ENCODE results near the gene SPRY4.
"Not testable (repeated sequence)": the region's sequence is repeated elsewhere in the genome, so short reads cannot be mapped to it uniquely, and the experiment has no call there.

SPRY4 gene

DNA sequence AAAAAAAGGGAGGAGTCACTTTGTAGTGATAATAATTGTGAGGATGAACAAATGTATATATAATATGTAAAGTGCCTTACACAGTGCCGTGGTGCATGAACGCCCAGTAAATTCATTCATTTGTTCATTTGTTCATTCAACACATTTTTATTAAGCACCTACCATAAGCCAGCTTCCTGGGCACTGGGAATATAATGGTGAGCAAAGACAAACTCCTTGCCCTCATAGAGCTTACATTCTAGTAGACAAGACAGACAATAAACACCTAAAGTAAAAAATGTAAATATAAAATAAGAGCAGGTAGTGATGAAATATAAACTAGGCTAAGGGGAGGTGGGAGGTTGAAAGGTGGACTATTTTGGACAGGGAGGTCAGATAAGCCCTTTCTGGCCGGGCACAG, 32.0 kb downstream of the SPRY4 start:
- DNase-seq (ENCODE audit: low read depth): no peak

DNA sequence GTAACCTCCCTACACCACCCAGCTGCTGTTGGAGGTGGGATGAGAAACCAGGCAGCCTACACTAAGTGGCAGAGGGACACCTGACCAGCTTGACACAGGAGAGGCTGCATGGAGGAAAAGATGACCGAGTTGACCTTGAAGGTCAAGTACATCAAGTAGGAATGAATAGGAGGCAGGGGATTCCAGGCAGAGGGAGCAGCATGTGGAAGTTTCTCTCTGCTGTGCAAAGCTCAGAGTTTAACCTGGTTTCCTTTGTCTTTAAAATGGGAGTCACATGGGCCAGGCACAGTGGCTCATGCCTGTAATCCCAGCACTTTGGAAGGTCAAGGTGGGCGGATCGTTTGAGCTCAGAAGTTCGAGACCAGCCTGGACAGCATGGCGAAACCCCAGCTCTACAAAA, 32.6 kb downstream of the SPRY4 start:
- no peak for DNase-seq (ENCODE audit: low read depth)

DNA sequence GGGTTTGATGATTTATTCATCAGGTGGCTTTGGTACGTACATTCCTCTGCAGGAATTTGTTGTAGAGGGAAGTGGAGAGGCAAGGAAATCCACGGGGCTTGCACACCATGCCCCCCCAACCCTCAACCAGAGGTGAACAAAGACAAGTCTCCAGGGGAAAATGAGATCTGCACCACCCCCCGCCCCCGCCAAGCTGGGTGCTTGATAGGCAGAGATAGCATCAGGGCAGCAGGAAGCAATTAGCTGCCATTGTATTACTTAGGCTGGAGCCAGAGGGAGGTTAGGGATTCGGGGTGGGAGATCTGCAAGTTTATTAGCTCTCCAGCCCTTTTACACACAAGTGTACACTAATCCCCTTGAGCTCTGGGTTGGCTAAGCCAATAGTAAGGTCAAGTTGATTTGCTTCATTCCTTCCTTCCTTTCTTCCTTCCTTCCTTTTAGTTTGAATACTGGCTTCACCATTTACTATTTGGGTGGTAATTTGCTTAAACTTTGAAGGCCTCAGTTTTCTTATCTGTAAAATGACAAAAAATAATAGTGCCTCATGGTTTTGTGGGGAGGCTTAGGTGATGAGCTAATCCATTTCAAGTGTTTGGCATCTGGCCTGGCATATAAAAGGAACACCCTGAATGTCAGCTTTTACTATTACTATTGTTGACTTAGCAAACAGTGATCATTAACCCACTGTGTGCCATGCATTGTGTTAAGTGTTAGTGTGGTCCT, 34.1 kb downstream of the SPRY4 start:
- DNase-seq (ENCODE audit: low read depth): no peak

DNA sequence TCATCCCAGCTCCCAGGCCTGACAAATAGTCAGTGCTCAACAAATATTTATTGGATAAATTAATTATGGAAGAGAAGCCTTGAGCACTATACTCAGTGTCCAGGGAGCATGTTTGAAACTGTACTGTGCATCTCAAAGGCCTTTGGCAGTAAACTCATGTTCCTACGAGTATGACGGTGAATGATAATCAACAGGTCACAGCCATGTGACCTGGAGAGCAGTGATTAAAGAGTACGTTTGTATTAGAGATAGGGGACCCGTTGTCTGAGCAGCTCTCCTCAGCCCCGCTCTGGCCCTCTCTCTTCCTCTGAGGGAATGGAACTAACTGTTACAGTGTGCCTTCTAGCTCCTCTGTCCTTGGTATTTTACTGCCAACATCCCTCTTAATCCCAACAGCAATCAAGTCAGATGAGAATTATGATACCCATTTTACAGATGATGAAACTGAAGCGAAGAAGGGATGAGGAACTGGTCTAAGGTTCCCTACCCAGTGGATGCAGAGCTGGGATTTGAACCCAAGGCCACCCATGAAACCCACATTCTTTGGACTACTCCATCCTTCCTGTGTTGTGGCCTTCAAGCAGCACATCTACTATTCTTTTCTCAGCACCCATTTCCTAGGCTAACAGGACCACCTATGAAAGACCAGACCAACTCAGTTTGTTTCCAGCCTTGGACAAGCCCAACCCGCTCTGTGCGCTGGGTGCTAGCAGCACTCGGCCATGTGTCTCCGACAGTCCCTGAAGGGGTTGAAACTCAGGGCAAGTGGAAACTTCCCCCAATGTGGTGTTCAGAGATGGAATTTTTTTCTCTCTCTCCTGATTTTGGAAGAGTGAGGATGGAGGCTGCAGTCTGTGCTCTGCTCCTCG, 34.9 kb downstream of the SPRY4 start:
- no peak for DNase-seq (ENCODE audit: low read depth)

DNA sequence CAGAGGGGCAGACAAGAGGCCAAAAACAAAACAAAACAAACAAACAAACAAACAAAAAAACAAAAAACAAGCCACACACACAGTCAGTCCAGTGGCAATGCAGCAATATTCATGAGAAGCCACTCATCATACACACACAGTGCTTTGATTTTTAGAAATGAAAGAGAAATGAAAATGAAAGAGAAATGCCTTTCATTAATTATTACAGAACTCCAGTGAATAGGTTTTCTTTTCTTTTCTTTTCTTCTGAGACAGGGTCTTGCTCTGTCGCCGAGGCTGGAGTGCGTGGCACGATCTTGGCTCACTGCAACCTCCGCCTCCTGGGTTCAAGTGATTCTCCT, 36.9 kb downstream of the SPRY4 start:
- DNase-seq (ENCODE audit: low read depth): no peak

DNA sequence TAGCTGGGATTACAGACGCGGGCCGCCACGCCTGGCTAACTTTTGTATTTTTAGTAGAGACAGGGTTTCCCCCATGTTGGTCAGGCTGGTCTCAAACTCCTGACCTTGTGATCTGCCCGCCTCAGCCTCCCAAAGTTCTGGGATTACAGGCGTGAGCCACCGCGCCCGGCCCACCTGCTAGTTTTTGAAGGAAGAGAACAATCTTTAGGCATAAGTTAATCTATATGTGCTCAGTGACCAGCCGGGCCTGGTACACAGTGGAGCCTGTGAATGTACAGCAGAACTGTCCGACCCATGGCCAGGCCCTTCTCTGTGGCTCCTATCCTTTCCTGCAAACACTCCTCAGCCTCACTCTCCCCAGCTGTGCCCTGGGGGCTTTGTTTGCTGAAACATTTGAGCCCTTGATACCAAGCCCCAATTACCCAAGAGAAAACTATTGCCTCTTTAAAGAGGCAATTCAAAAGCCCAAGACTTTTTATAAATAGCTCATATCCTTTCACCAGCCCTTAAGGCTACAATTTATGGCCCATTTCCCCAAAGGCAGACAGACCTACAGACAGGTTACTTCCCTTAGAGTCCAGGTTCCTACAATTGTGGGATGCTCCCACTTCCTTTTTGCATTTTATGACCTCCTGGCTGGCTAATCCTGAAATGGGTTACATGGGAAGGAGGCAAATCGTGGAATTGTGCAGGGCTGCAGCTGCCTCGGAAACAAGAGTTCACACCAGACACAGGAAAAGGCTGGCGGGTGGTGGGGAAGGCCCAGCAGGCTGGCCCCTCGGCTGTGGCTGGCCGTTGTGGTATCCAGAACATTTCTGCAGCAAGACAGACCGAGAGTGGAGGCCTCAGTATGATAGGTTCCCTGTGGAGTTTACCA, 37.5 kb downstream of the SPRY4 start:
- DNase-seq (ENCODE audit: low read depth): no peak

DNA sequence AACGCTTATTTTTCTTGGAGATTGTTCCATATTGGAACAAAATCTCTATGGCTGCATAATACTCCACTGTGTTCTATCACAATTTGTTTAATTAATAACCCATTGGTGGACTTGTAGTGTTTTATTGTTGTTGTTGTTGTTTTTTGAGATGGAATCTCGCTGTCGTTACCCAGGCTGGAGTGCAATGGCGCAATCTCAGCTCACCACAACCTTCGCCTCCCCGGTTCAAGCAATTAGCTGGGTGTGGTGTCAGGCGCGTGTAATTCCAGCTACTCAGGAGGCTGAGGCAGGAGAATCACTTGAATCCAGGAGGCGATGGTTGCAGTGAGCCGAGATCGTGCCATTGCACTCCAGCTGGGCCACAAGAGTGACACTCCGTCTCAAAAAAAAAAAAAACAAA, 38.7 kb downstream of the SPRY4 start:
- DNase-seq (ENCODE audit: low read depth): no peak

DNA sequence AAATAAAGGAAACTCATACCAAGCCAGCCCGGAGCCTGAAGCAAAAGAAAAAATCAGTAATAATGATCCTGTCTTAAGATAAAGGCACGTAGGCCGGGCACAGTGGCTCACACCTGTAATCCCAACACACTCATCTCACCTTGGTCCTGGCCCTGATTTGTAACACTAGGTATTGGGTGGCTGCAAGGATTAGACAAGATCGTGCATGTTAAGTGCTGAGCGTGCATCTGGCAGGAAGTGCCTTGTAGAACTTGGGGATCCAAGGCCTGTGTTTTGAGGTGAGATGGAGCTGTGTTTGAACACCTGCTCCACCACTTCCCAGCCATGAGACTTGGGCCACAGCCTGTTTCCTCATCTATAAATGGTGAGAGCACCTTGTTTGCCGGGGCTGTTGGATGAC, 41.5 kb downstream of the SPRY4 start:
- no peak for DNase-seq (ENCODE audit: low read depth)

DNA sequence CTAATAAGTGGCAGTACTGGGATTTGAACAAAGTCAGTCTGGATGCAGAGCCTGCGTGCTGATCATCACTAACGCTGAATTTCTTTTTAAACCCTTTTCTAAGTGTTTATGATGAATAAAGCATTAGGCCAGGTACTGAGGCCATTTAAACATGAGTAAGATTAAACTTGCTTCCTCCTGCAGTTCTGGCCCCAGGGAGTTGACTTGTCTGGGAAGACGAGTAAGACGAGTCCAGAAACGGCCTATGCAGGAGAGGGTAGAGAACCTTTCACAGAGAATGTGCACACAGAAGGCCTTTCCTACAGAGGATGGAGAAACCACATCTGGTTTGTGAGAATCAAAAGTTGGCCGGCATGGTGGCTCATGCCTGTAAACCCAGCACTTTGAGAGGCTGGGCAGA, 42.9 kb downstream of the SPRY4 start:
- no peak for DNase-seq (ENCODE audit: low read depth)

DNA sequence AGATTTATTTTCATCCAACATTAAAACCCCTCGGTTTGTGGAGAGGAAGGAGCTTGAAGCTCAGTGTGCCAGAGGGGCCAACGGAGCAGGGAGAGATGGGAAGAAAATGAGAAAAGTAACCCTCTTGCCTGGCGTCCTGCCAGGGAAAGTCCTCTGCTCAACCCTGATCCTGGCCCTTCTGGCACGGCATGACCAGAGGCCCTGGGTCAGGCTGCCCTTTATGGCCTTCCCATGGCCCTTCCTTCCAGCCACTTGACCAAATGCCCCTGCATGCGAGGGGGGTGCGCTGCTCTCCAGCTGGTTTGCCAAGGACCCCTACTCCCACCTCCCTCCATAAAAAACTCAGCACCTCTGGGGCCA, 43.8 kb downstream of the SPRY4 start:
- no peak for DNase-seq (ENCODE audit: low read depth)

DNA sequence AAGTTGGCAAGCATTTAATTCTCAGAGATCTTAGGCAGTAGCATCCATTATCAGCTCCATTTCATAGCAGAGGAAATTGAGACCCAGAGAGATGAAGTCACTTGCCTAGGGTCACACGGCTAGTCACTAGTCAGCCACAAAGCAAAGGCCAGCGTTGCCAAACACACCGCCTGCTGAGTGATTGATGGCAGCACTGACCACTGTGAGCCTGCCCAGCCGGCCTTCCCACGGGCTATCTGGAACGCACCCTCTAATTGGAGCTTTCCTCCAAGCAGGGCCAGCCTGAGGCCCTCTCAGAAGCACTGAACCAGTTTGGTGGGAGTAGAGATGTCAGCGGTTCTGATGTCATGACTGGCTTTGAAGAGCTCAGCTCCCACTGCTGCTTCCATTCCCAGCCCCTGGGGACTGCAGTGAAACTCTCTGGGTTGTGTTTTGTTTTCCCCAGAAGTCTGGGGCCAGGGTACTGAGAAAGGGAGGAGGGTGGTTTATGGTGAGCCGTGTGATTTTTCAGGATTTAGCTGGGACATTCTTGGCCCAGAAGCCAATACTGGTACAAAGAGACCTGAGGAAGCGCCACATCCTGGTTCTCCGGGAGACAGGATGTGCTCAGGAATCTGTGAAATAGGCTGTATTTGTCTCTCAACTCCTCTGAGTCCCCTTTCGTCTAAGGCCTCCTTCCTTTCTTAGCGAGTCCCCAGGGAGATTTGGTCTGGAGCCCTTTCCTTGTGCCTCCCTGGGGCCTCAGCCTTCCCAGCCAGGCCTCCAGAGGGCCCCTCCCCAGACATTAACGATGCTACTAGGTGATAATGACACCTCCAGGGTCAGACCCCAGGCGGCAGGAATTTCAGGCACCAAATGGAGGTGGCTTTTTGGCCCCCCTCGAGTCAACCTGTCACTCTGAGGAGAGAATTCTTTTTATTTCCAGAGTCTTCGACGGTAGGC, 44.5 kb downstream of the SPRY4 start:
- DNase-seq (ENCODE audit: low read depth): no peak

DNA sequence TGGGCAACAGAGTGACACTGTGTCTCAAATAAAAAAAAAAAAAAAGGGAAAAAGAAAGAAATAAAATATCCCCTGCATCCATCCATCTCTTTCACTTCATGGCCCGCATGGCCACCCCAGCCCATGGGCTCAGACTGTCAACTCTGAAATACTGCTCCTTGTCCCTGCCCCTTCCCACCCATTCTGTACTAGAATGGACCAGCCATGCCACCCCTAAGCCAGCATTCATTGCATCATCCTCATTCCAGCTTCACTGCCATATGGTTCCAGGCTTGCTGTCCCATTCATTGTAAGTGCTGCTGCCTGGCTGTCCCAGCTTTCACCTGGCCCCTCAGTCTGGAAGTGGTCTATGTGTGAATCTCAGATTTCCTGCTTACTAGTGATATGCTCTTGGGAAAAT, 46.2 kb downstream of the SPRY4 start:
- no peak for DNase-seq (ENCODE audit: low read depth)

DNA sequence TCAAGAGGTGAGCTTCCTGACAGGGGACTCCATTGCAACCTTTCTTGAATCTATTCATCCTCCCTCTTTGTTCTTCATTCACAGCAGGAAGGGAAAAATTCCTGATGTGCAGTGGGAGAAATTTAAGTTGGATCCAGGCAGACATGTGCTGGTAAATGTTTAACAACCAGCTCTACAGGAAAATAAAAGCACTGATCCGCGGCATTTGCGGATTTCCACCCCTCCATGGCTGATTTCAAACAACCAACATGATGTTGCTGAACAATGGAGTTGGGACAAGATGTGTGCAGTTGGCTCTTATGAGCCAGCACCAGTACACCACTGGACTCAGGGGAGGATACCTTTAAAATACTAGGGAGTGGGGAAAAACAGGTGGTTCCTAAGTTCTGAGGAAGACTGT, 47.0 kb downstream of the SPRY4 start:
- no peak for DNase-seq (ENCODE audit: low read depth)

DNA sequence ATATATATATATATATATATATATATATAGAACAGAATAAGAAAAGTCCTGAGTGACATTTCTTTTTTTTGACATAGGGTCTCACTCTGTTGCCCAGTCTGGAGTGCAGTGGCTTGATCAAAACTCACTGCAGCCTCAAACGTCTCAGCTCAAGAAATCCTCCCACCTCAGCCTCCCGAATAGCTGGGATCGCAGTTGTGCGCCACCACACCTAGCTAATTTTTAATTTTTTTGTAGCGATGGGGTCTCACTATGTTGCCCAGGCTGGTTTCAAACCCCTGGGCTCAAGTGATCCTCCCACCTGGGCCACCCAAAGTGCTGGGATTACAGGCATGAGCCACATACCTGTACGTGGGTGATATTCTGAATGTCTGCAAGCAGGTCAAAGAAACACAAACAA, 48.3 kb downstream of the SPRY4 start:
- no peak for DNase-seq (ENCODE audit: low read depth)

DNA sequence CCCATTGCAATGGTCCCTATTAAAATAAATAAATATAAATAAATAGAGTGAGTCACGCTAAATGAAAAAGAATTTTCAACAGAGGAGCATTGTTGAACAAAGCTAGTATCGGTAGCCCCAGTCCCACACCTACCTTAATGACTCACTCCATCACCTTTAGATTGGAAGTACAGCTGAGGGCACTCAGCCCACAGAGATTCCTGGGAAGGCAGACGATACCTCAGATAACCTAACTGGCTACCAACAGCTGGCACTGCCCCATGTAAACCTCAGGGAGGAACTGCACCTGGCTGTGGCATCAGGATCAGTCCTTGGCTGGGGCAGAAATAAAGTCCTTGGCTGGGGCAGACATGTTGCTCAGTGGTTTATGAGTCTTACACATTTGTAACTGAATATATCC, 49.3 kb downstream of the SPRY4 start:
- no peak for DNase-seq (ENCODE audit: low read depth)

DNA sequence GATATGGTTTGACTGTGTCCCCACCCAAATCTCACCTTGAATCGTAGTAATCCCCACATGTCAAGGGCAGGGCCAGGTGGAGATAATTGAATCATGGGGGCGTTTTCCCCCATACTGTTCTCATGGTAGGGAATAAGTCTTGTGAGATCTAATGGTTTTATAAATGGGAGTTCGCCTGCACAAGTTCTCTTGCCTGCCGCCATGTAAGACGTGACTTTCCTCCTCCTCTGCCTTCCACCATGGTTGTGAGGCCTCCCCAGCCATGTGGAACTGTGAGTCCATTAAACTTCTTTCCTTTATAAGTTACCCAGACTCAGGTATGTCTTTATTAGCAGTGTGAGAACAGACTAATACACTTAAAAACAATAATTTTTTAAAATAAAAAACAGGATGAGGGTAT, 52.2 kb downstream of the SPRY4 start:
- DNase-seq (ENCODE audit: low read depth): not testable (repeated sequence)

DNA sequence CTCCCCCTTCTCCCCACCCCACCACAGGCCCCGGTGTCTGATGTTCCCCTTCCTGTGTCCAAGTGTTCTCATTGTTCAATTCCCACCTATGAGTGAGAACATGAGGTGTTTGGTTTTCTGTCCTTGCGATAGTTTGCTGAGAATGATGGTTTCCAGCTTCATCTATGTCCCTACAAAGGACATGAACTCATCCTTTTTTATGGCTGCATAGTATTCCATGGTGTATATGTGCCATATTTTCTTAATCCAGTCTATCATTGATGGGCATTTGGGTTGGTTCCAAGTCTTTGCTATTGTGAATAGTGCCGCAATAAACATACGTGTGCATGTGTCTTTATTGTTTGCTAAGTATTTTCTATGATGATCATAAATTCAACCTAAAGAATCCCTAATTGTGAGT, 60.7 kb downstream of the SPRY4 start:
- DNase-seq (ENCODE audit: low read depth): not testable (repeated sequence)

DNA sequence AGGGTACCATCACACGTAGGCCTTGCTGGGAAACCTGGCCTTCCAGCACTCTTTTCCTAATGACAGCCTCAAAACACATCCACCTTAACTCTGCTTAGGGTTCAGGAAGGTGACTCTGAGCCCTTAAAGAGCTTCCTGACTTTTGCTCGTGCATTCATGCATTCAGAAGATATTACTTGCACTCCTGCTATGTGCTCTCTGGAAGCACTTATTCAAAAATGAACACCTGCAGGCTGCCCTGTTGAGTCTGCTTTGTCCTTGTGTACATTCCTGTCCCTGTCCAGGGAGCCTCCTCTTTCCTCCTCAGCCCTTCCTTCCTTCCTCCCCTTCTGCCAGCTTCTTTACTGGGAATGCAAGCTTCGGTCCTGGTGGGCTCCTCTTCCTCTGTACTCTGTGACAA, 61.5 kb downstream of the SPRY4 start:
- no peak for DNase-seq (ENCODE audit: low read depth)

DNA sequence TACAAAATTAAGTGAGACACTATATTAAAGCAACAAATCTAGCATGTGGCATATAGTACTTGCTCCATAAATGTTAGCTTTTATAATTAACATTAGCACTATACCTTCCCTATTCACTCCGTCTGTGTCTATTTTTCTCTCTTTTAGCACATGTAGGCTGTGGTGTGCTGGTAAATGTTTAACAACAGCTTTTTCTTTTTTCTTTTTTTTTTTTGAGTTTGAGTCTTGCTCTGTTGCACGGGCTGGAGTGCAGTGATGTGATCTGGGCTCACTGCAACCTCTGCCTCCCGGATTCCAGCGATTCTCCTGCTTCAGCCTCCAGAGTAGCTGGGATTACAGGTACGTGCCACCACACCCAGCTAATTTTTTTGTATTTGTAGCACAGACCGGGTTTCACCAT, 62.1 kb downstream of the SPRY4 start:
- no peak for DNase-seq (ENCODE audit: low read depth)
